ENCODE measurements around the gene RAB19.

The RAB19 gene

GRCh38 chr7:140454657-140455015 lies 50.8 kb downstream of the RAB19 start:
- no peak for DNase-seq

DNA sequence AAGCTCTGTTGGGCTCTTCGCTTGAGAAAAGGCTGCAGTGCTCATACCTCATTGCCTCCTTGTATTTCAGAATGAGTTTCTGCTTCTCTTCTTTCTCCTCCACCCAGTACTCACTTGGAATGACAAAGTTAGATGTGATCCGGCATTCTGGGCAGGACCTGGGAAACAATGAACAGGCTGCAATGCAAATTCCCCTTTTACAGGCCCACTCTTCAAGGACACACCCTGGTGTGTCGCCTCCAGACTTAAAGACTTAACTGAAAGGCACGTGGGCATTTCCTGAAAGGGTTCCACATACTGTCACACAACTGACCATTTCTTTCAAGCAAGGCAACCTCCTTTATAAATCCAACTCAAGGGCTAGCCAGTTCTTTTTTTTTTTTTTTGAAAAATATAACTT lies 51.9 kb downstream of the RAB19 start:
- no peak for DNase-seq

GRCh38 chr7:140456551-140457051 lies 52.7 kb downstream of the RAB19 start:
- no peak for DNase-seq

DNA sequence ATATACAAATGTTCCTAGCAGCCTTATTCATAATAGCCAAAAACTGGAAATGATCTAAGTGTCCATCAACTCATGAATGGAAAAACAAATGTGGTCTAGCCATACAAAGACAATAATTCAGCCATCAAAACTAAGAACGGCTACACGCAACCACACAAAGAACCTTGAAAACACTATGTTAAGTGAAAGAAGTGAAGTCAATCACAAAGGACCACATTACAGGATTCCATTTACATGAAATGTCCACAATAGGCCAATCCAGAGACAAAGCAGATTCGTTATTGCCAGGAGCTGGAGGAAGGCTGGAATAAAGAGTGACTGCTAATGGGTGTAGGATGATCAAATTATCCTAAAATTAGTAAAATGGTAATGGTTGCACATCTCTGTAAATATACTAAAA lies 54.3 kb downstream of the RAB19 start:
- DNase-seq: no peak

DNA sequence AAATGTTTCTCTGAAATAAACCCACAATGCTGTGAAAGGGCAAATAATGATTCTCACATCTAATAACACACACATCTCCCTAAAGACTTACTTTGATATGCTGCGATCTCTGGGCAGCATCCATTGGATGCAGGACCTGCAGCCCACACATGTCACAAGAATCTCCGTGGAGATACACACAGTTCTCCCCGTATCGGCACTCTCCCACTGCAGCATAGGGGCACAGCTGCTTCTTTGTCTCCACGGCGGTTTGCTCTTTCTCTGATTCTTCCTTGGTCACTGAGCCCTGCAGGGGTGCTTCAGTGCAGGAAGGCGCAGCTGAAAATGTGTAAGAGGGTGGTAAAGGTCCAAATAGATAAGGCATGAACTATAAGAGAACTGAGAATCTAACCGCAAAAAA lies 55.1 kb downstream of the RAB19 start:
- DNase-seq: no peak

- no peak for DNase-seq
These were observed 59.3 kb downstream of the RAB19 start for GRCh38 chr7:140463111-140463510.

DNA sequence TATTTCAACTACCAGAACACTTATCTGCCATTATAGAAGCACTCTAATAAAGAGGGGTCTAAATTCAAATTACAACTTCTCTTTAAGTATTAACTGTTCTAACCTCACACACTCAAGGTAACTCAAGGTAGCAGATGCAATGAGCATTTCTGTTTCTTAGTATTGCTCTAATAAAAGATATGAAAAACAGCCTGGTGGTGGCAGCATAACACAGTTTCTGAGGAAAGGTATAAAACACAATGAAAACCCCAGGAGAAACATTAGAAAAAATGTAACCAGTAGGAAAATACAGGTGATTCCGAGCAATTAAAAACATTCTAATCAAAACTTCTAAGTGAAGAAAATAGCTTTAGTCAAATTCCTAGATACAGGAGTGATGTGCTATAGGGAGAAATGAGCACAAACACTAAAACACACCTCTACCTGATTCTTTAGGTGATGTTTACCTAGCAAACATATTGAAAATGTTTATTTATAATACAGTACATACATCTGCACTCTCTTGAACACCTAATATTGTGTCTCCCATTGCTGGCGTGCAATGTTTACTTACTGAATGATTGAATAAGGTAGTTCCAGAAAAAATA lies 72.0 kb downstream of the RAB19 start:
- DNase-seq: peak; percentile 8

DNA sequence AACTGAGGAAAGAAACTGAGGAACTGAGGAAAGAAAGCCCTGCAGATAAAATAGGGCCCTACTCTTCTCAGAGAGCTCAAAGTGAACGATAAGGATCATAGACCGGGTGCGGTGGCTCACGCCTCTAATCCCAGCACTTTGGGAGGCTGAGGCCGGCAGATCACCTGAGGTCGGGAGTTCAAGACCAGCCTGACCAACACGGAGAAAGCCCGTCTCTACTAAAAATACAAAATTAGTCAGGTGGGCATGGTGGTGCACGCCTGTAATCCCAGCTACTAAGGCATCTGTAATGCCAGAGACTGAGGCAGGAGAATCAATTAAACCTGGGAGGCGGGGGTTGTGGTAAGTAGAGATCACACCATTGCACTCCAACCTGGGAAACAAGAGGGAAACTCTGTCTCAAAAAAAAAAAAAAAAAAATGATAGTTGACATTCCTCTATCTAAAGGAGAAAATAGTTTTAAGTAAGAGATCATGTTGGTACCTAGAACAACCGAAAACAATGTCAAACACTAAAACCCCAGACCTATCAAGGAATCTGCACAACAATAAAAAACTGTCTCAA lies 72.9 kb downstream of the RAB19 start:
- no peak for DNase-seq
